ENCODE measurements around the gene TAS2R43. TPM values are rescaled to one million over a fixed set of nuclear protein-coding genes. Genes with fewer than 3 reads are reported as not detected.

Gene TAS2R43
- total and polyA plus RNA-seq, 2 of the 4 experiments (the other 2 are of a cell fraction) = 0.90 TPM; not detected in 1

GRCh38 chr12:11059784-11060183 lies 32.3 kb downstream of the TAS2R43 start:
- H3K27ac ChIP-seq (ENCODE audit: insufficient read depth, low read length) = no peak overlapping the region
- H3K4me3 ChIP-seq (ENCODE audit: insufficient read depth, low read depth, low read length) = no peak overlapping the region
- H3K18ac ChIP-seq (ENCODE audit: low read depth, low read length) = no peak overlapping the region
- no peak overlapping the region for H2BK120ac ChIP-seq (ENCODE audit: low read depth, low read length)
- ChIA-PET CTCF (no interaction called here), POLR2A (ENCODE audit: unreplicated experiment) (no interaction called here)
- DNase-seq (peak; percentile 47), ATAC-seq (ENCODE audit: low read depth) (peak; percentile 62; the same call in 1 of the 2 replicates)
- H3K56ac ChIP-seq (ENCODE audit: extremely low read depth, insufficient read depth, low read length) = no peak overlapping the region
- H3K9me3 ChIP-seq (ENCODE audit: control insufficient read depth, insufficient read depth, low read length) = no peaks in the 10 kb centered on the region
- dilution Hi-C loops (cut with HindIII; ENCODE audit: low sequenced_read_pairs, unreplicated experiment) (no loop called here), in situ Hi-C loops (cut with MboI; ENCODE audit: low sequenced_read_pairs) (no loop called here), intact Hi-C loops (cut with micrococcal nuclease) (no loop called here)
- no peak for TF ChIP-seq NFE2L2 (IDR thresholded peaks at IDR 0.05; ENCODE audit: low read depth, low read length)
- TF ChIP-seq CHD1 (IDR thresholded peaks at IDR 0.05; ENCODE audit: low read depth, low read length) = no peak
- TF ChIP-seq, protein P1, sequence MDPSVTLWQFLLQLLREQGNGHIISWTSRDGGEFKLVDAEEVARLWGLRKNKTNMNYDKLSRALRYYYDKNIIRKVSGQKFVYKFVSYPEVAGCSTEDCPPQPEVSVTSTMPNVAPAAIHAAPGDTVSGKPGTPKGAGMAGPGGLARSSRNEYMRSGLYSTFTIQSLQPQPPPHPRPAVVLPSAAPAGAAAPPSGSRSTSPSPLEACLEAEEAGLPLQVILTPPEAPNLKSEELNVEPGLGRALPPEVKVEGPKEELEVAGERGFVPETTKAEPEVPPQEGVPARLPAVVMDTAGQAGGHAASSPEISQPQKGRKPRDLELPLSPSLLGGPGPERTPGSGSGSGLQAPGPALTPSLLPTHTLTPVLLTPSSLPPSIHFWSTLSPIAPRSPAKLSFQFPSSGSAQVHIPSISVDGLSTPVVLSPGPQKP (IDR thresholded peaks at IDR 0.05; ENCODE audit: borderline replicate concordance, low read depth, low read length) = no peak
- TF ChIP-seq USF2 (IDR thresholded peaks at IDR 0.05; ENCODE audit: low read depth, low read length) = no peak
- TF ChIP-seq MXI1 (IDR thresholded peaks at IDR 0.05; ENCODE audit: borderline replicate concordance, low read depth, low read length) = no peak
- TF ChIP-seq MAZ (IDR thresholded peaks at IDR 0.05; ENCODE audit: borderline replicate concordance, low read depth, low read length) = no peak
- no peak for TF ChIP-seq POLR2A (IDR thresholded peaks at IDR 0.05; ENCODE audit: low read depth, low read length)
- no peak for TF ChIP-seq FOS (IDR thresholded peaks at IDR 0.05; ENCODE audit: low read depth, low read length)
- TF ChIP-seq BHLHE40 (IDR thresholded peaks at IDR 0.05; ENCODE audit: low read depth, low read length) = no peak
- no peak for TF ChIP-seq SMC3 (IDR thresholded peaks at IDR 0.05; ENCODE audit: low read depth, low read length)
- no peak for TF ChIP-seq CEBPB (IDR thresholded peaks at IDR 0.05; ENCODE audit: low read depth, low read length)
- TF ChIP-seq, protein P2, sequence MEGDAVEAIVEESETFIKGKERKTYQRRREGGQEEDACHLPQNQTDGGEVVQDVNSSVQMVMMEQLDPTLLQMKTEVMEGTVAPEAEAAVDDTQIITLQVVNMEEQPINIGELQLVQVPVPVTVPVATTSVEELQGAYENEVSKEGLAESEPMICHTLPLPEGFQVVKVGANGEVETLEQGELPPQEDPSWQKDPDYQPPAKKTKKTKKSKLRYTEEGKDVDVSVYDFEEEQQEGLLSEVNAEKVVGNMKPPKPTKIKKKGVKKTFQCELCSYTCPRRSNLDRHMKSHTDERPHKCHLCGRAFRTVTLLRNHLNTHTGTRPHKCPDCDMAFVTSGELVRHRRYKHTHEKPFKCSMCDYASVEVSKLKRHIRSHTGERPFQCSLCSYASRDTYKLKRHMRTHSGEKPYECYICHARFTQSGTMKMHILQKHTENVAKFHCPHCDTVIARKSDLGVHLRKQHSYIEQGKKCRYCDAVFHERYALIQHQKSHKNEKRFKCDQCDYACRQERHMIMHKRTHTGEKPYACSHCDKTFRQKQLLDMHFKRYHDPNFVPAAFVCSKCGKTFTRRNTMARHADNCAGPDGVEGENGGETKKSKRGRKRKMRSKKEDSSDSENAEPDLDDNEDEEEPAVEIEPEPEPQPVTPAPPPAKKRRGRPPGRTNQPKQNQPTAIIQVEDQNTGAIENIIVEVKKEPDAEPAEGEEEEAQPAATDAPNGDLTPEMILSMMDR (conservative IDR thresholded peaks at IDR 0.05; ENCODE audit: low read depth, low read length) = no peak
- no peak for TF ChIP-seq RCOR1 (IDR thresholded peaks at IDR 0.05; ENCODE audit: insufficient replicate concordance, low read length)
- TF ChIP-seq RFX5 (IDR thresholded peaks at IDR 0.05; ENCODE audit: low read depth, low read length) = no peak
- TF ChIP-seq MAFK (IDR thresholded peaks at IDR 0.05; ENCODE audit: low read depth, low read length) = no peak
- TF ChIP-seq RAD21 (IDR thresholded peaks at IDR 0.05; ENCODE audit: low read length) = no peak
- H4K91ac ChIP-seq (ENCODE audit: insufficient read depth, low read depth, low read length) = no peak overlapping the region
- peaks cover 4% of the 10 kb centered on the region; the same call in 1 of the 2 replicates for H3K9me1 ChIP-seq (ENCODE audit: insufficient read depth, low read length)
- H3K4ac ChIP-seq (ENCODE audit: low read depth, low read length) = no peak overlapping the region
- H4K8ac ChIP-seq (ENCODE audit: low read depth in 2 of 2, low read length in 2 of 2) = no peak overlapping the region
- no peak overlapping the region for H2AK5ac ChIP-seq (ENCODE audit: low read depth, low read length)
- H3K79me1 ChIP-seq (ENCODE audit: low read depth in 1 of 2, low read length in 2 of 2) = peaks cover 14 to 41% of the 10 kb centered on the region in 2 experiments; a peak in 3 of 4 replicates
- H3K14ac ChIP-seq (replicated peaks; ENCODE audit: low read depth, low read length) = no peak overlapping the region
- H4K20me1 ChIP-seq (ENCODE audit: insufficient read depth, low read length) = no peaks in the 10 kb centered on the region
- H3K9ac ChIP-seq (ENCODE audit: low read depth, low read length) = no peak overlapping the region
- no peak overlapping the region for H2AK9ac ChIP-seq (replicated peaks; ENCODE audit: low read depth, low read length, poor library complexity)
- no peak overlapping the region for H2BK5ac ChIP-seq (ENCODE audit: low read depth, low read length, poor library complexity, severe bottlenecking)
- H3K27me3 ChIP-seq (ENCODE audit: control insufficient read depth, insufficient read depth, low read length) = no peaks in the 10 kb centered on the region
- no peak overlapping the region for H2BK15ac ChIP-seq (ENCODE audit: low read depth, low read length)
- H2AFZ ChIP-seq (replicated peaks; ENCODE audit: low read length, poor library complexity) = no peak overlapping the region
- no peaks in the 10 kb centered on the region; the same call in 1 of the 2 replicates for H3K36me3 ChIP-seq (ENCODE audit: control insufficient read depth, insufficient read depth, low read length)
- BruUV-seq (replicated peaks) = no TSS peak
- no peak overlapping the region for H3K23ac ChIP-seq (ENCODE audit: low read depth, low read length)
- no peak overlapping the region for H3K4me2 ChIP-seq (ENCODE audit: low read depth, low read length)
- H2BK20ac ChIP-seq (ENCODE audit: low read depth, low read length) = no peak overlapping the region
- H4K5ac ChIP-seq (ENCODE audit: low read depth, low read length) = no peak overlapping the region
- H3K4me1 ChIP-seq (ENCODE audit: control insufficient read depth, insufficient read depth, low read length) = no peaks in the 10 kb centered on the region

Measured in IMR-90 (cell line).